B cell (primary cell): ENCODE measurements around the gene USE1. TPM values are rescaled to one million over a fixed set of nuclear protein-coding genes. Genes with fewer than 3 reads are reported as not detected.

Experiments used
- ATAC-seq: fragments of 200-7000 bp; cut with Tn5 transposase; one replicate; pipeline ENCODE4 v1.10.0; 2021; ENCODE audit warnings: low read depth, mild to moderate bottlenecking, moderate number of reproducible peaks, moderate library complexity
- CTCF ChIA-PET: fragments of 350-600 bp; sonication (Branson Sonifier 250); formaldehyde crosslinking; loops from one replicate; lab custom pipeline; 2021; ENCODE audit warnings: antibody characterized with exemption, inconsistent platforms; lab: Charles Lee
- POLR2A ChIA-PET: fragments of 350-600 bp; sonication (Branson Sonifier 250); formaldehyde crosslinking; loops from one replicate; lab custom pipeline; 2021; ENCODE audit warnings: antibody characterized with exemption; lab: Charles Lee
- DNase-seq: peaks from one replicate; pipeline ENCODE4 v3.0.0; 2013
- H2AFZ ChIP-seq: 2 replicates; pipeline ENCODE4 v1.6.1; 2012; ENCODE audit warnings: mild to moderate bottlenecking, low read depth, low read length; ENCODE audit not compliant: insufficient read depth, poor library complexity, severe bottlenecking
- H3K27ac ChIP-seq, 2 donors: 1 replicate in 1 of 2; 2 replicates in 1 of 2; pipeline ENCODE4 v1.5.1; 2012 to 2013; ENCODE audit warnings: low read length in 2 of 2, mild to moderate bottlenecking in 2 of 2, moderate library complexity in 1 of 2
- H3K27me3 ChIP-seq, 4 experiments: fragments of 200-600 bp in 1 of 4; sonication (generic) in 1 of 4; replicated peaks in 1 of 4; 1 replicate in 2 of 4; 2 replicates in 2 of 4; pipeline versions ENCODE4 v1.6.1 to v1.7.0; 2013 to 2016; ENCODE audit warnings: low read length in 3 of 4, mild to moderate bottlenecking in 2 of 4, mixed read lengths in 1 of 4, moderate library complexity in 1 of 4; ENCODE audit not compliant: insufficient read depth in 4 of 4, control insufficient read depth in 3 of 4; ENCODE audit errors: control extremely low read depth in 1 of 4
- H3K36me3 ChIP-seq, 2 experiments: replicated peaks in 1 of 2; 1 replicate in 1 of 2; 2 replicates in 1 of 2; pipeline versions ENCODE4 v1.6.1 to v1.7.1; 2013; ENCODE audit warnings: low read length in 1 of 2; ENCODE audit not compliant: insufficient read depth in 2 of 2, control insufficient read depth in 1 of 2; ENCODE audit errors: control extremely low read depth in 1 of 2, extremely low read depth in 1 of 2
- H3K4me1 ChIP-seq, 2 donors: fragments of 200-600 bp in 1 of 2; sonication (generic) in 1 of 2; 1 replicate in 1 of 2; 2 replicates in 1 of 2; pipeline versions ENCODE4 v1.5.1 to v1.6.1; 2013 to 2017; ENCODE audit warnings: low read length in 2 of 2; ENCODE audit not compliant: control insufficient read depth in 2 of 2, insufficient read depth in 2 of 2
- H3K4me2 ChIP-seq: replicated peaks from 2 replicates; pipeline ENCODE3; 2012; ENCODE audit warnings: mild to moderate bottlenecking, low read depth, low read length; ENCODE audit not compliant: poor library complexity, severe bottlenecking
- H3K4me3 ChIP-seq, 5 experiments: fragments of 200-600 bp in 1 of 5; sonication (generic) in 1 of 5; 1 replicate in 3 of 5; 2 replicates in 2 of 5; pipeline versions ENCODE4 v1.5.1 to v1.7.0; 2011 to 2016; ENCODE audit warnings: low read length in 4 of 5, mild to moderate bottlenecking in 4 of 5, low read depth in 2 of 5, control low read depth in 1 of 5, moderate library complexity in 1 of 5; ENCODE audit not compliant: insufficient read depth in 1 of 5; ENCODE audit errors: control extremely low read depth in 1 of 5, extremely low read depth in 1 of 5
- H3K79me2 ChIP-seq: fragments of 200-600 bp; sonication (generic); one replicate; pipeline ENCODE4 v1.6.0; 2016; ENCODE audit warnings: low read length; ENCODE audit not compliant: control insufficient read depth, insufficient read depth
- H3K9ac ChIP-seq: fragments of 200-600 bp; sonication (generic); 2 replicates; pipeline ENCODE4 v1.6.1; 2017; ENCODE audit warnings: mild to moderate bottlenecking, low read length, moderate library complexity
- H3K9me3 ChIP-seq, 3 donors: one replicate each; pipeline versions ENCODE4 v1.6.1 to v1.7.1; 2013; ENCODE audit warnings: low read length in 2 of 3; ENCODE audit not compliant: control insufficient read depth in 2 of 3, insufficient read depth in 1 of 3; ENCODE audit errors: control extremely low read depth in 1 of 3
- H4K20me1 ChIP-seq: 2 replicates; pipeline ENCODE4 v1.6.0; 2012; ENCODE audit warnings: mild to moderate bottlenecking, low read length; ENCODE audit not compliant: insufficient read depth, control insufficient read depth, poor library complexity, severe bottlenecking
- H3K27ac Mint-ChIP-seq: one replicate; pipeline ENCODE4 v1.8.0; 2021; ENCODE audit warnings: mixed read lengths
- H3K27me3 Mint-ChIP-seq: one replicate; pipeline ENCODE4 v1.8.0; 2021; ENCODE audit warnings: mixed read lengths
- H3K4me1 Mint-ChIP-seq: one replicate; pipeline ENCODE4 v1.8.0; 2021; ENCODE audit warnings: mixed read lengths
- H3K4me3 Mint-ChIP-seq: one replicate; pipeline ENCODE4 v1.8.0; 2021; ENCODE audit warnings: mixed read lengths
- H3K9me3 Mint-ChIP-seq: one replicate; pipeline ENCODE4 v1.8.0; 2022; ENCODE audit warnings: mixed read lengths; ENCODE audit not compliant: insufficient read depth
- CTCF ChIP-seq: fragments of 200-600 bp; IDR thresholded peaks from one replicate; pipeline ENCODE4 v1.8.0; 2022; ENCODE audit warnings: antibody characterized with exemption, mild to moderate bottlenecking
- EZH2 ChIP-seq: IDR thresholded peaks from 2 replicates; pipeline ENCODE4 v1.6.1; 2012; ENCODE audit warnings: borderline replicate concordance, low read depth, mild to moderate bottlenecking, moderate library complexity, low read length; ENCODE audit not compliant: insufficient read depth, poor library complexity, severe bottlenecking
- WGBS: methylation state at CpG from one replicate; pipeline ENCODE4 v1.1.5; 2013; ENCODE audit warnings: missing lambda C conversion rate; ENCODE audit not compliant: insufficient coverage; 5-methylcytosine and 5-hydroxymethylcytosine counted together
- intact Hi-C: fragments of 100-400 bp; cut with micrococcal nuclease; formaldehyde crosslinking; loops from one replicate; pipeline ENCODE4 v1.10.0; 2022
- polyA plus RNA-seq: library from polyadenylated mRNA; depleted of rRNA; stranded (reverse); fragments of >200 nt; gene quantifications from 2 replicates; pipeline ENCODE4 v1.2.3, GENCODE V29; 2012
- total RNA-seq, 2 donors: library from RNA; stranded (reverse); fragments of 120-200 nt in 1 of 2; gene quantifications; 1 replicate in 1 of 2; 2 replicates in 1 of 2; pipeline versions ENCODE4 v1.2.3 to v1.2.4, GENCODE V29; 2013 to 2022

USE1 gene
- total and polyA plus RNA-seq, 2 donors (not counting 1 experiment from before 2014, with no cell fraction given) = 48.3 to 49.5 TPM

- Mint-ChIP-seq H3K4me1 (peaks cover 5% of the 10 kb centered on the region), H3K9me3 (no peaks in the 10 kb centered on the region), H3K27me3 (no peaks in the 10 kb centered on the region), H3K4me3 (no peak overlapping the region), H3K27ac (no peak overlapping the region)
- H3K27me3 ChIP-seq = no peaks in the 10 kb centered on the region
- H3K4me2 ChIP-seq = no peak overlapping the region
- intact Hi-C loops = no loop called here
- 79% methylated on average over 3 of the region's 3 CpGs for WGBS
- no peaks in the 10 kb centered on the region for H3K79me2 ChIP-seq
- H4K20me1 ChIP-seq = no peaks in the 10 kb centered on the region
- peaks cover 0 to 6% of the 10 kb centered on the region in 2 donors for H3K4me1 ChIP-seq
- no peaks in the 10 kb centered on the region for H3K36me3 ChIP-seq
- no peak overlapping the region for H3K27ac ChIP-seq
- no peak overlapping the region for H3K9ac ChIP-seq
- TF ChIP-seq EZH2 (no peak), CTCF (no peak)
- no peak overlapping the region for H2AFZ ChIP-seq
- no peak for ATAC-seq
- no peak overlapping the region for H3K4me3 ChIP-seq
- POLR2A ChIA-PET = interaction anchor here (0.6 kb wide), 1 partner anchor 171 kb away, joined by 3 read pairs; no protein-coding TSS in a partner anchor
- DNase-seq = no peak
- CTCF ChIA-PET = interaction anchor here (0.6 to 2.3 kb wide), 3 partner anchors 9 to 536 kb away, joined by 3 to 5 read pairs (median 3); partner anchors contain the start of genes ANKLE1 and USHBP1
- peaks cover 0 to 20% (median 6%) of the 10 kb centered on the region in 3 donors for H3K9me3 ChIP-seq
Measured at GRCh38 chr19:17256130-17256529, 41.0 kb downstream of the USE1 start.

- intact Hi-C loops = no loop called here
- H4K20me1 ChIP-seq = no peaks in the 10 kb centered on the region
- no peaks in the 10 kb centered on the region for H3K79me2 ChIP-seq
- H3K4me3 ChIP-seq = no peak overlapping the region
- 96% methylated on average over 6 of the region's 9 CpGs for WGBS
- CTCF ChIA-PET = interaction anchor here (0.7 to 4.8 kb wide), 13 partner anchors 8 to 128 kb away, joined by 3 to 29 read pairs (median 4); partner anchors contain the start of genes BABAM1, MRPL34 and OCEL1
- no peaks in the 10 kb centered on the region for H3K27me3 ChIP-seq
- no peak overlapping the region for H3K9ac ChIP-seq
- no peaks in the 10 kb centered on the region for H3K36me3 ChIP-seq
- no peak for ATAC-seq
- H3K4me3 Mint-ChIP-seq = no peak overlapping the region
- no peak overlapping the region for H3K4me2 ChIP-seq
- no peak overlapping the region for H3K27ac ChIP-seq
- H3K9me3 Mint-ChIP-seq = no peaks in the 10 kb centered on the region
- POLR2A ChIA-PET = no interaction called here
- H3K27me3 Mint-ChIP-seq = no peaks in the 10 kb centered on the region
- no peak for DNase-seq
- H3K4me1 ChIP-seq = peaks cover 0 to 6% of the 10 kb centered on the region in 2 donors
- H3K27ac Mint-ChIP-seq = no peak overlapping the region
- H3K9me3 ChIP-seq = peaks cover 0 to 20% (median 6%) of the 10 kb centered on the region in 3 donors
- TF ChIP-seq EZH2 = no peak
- TF ChIP-seq CTCF = no peak
- no peak overlapping the region for H2AFZ ChIP-seq
- H3K4me1 Mint-ChIP-seq = peaks cover 5% of the 10 kb centered on the region
Measured at GRCh38 chr19:17259118-17259780, 44.1 kb downstream of the USE1 start.
